HG02970 (cell line): ENCODE results near the gene SGO2.
"Not testable (repeated sequence)": the region's sequence is repeated elsewhere in the genome, so short reads cannot be mapped to it uniquely, and the experiment has no call there.

Source experiments
- ATAC-seq: cut with Tn5 transposase; IDR thresholded peaks from one replicate; pipeline ENCODE4 v1.9.1; 2021; ENCODE audit warnings: mild to moderate bottlenecking, moderate library complexity, moderate number of reproducible peaks; ENCODE audit not compliant: unreplicated experiment, low FRiP score

Gene SGO2

DNA sequence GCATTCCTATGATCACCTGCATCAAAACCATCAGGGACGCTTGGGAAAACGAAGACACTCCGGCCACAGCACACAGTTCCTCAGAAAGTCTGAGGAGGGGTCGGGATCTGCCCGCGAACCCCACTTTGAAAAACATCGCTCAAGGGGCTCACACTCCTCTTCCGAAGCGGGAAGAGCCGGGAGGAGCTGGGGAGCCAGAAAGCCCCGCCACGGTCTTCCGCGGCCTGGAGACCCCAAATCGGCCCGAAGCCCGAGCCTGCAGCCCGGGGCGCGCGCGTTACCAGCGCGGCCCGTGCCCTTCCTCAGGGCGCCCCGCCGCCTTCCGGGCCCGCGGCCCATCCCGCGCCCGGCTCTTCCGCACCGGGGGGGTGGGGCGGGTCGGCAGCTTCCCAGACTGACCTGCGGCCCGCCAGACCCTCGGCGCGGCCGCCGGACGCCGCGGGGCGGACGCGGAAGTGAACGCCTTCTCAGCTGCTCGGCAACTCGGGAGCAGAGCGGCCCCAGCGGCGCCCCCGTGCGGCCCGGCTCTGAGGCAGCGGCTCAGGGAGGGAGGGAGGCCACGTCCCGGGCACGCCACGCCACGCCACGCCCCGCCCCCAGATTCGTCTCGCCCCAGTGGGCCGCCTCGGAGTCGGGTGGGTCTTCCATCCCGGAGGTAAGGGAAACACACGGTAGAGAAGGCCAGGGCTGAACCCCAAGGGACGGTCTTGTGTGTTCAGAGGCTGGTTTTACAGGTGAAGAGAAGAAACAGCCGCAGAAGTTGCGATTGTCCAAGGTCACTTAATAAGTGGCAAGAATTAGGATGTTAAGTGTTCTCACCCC lies 16.2 kb upstream of the SGO2 start, which contains the start of gene KCTD18:
KCTD18 (minus strand) TSS at position 457 of the 822 bp plus-strand sequence. CDS start 3,052 bp downstream, outside the sequence.
- peak; percentile 97 for ATAC-seq

- no peak for ATAC-seq
Measured at GRCh38 chr2:200515155-200515554, 10.9 kb upstream of the SGO2 start.

GRCh38 chr2:200523158-200523557 lies 2.8 kb upstream of the SGO2 start:
- no peak for ATAC-seq

GRCh38 chr2:200523604-200524003 lies 2.4 kb upstream of the SGO2 start:
- no peak for ATAC-seq

- ATAC-seq, result no peak
Measured at GRCh38 chr2:200525066-200525465, 941 bp upstream of the SGO2 start.

- no peak for ATAC-seq
Measured at GRCh38 chr2:200525551-200525881, 491 bp upstream of the SGO2 start.

- ATAC-seq, result no peak
Measured at GRCh38 chr2:200528228-200528627, 2.2 kb downstream of the SGO2 start.

DNA sequence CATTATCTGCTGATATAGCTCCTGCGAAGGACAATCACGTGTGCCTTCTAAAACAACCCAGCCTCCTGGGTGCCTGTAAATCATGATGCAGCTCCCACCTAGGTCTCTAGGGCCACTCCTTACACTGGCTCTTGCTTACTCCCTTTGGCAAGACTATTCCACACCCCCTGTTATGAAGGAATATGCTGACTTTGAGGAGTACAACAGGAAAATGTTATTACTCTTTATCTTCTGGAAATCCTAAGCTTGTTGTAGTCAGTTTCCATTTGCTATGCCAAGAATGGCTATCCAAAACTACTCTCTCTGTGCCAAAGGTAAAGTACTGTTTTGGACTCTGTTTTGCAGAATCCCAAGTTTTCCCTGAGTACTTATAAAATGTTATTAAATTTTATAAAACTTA lies 7.7 kb downstream of the SGO2 start:
- ATAC-seq, result no peak

DNA sequence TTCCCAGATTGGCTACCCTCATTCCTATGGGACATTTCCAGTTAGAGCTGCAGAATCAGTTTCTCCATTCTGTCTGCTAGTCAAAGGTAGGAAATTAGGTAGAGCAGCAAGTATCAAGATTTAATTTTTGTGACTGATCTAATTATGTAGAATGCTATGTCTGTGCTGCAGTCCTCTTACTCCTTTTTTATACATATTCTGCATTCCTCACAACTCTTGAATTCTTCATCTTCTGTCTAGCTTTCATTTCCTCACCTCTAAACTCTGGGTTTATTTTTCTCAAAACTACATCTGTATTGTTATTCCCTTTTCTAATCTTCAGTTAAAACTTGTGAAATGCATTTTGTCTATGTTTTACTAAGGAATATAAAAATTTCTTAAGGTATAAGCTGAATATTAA lies 8.6 kb downstream of the SGO2 start:
- no peak for ATAC-seq

GRCh38 chr2:200538139-200538538 lies 12.1 kb downstream of the SGO2 start:
- ATAC-seq, result no peak

- no peak for ATAC-seq
Measured at GRCh38 chr2:200540793-200541192, 14.8 kb downstream of the SGO2 start.

GRCh38 chr2:200566596-200566995 lies 40.6 kb downstream of the SGO2 start:
- ATAC-seq, result not testable (repeated sequence)

GRCh38 chr2:200567932-200568331 lies 41.9 kb downstream of the SGO2 start:
- ATAC-seq, result no peak

GRCh38 chr2:200575957-200576356 lies 50.0 kb downstream of the SGO2 start:
- ATAC-seq, result no peak

DNA sequence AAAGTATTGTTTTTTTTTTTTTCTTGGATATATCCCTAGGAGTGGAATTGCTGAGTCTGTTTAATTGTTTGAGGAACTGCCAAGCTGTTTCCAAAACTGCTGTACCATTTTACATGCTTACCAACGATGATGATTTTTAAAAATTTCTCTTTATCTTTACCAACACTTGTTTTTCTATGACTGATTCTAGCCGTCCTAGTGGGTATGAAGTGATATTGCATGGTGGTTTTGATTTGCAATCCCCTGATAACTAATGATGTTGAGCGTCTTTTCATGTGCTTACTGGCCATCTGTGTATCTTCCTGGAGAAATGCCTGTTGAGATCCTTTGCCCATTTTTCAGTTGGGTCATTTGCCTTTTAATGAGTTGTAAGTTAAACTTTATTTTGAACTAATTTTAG lies 51.0 kb downstream of the SGO2 start:
- ATAC-seq, result no peak

GRCh38 chr2:200578778-200579177 lies 52.8 kb downstream of the SGO2 start:
- no peak for ATAC-seq

- ATAC-seq, result no peak
Measured at GRCh38 chr2:200584639-200585038, 58.6 kb downstream of the SGO2 start.

GRCh38 chr2:200585340-200585729 lies 59.3 kb downstream of the SGO2 start:
- ATAC-seq, result no peak

GRCh38 chr2:200585730-200586643 lies 60.0 kb downstream of the SGO2 start, which contains the start of gene AOX1:
TSS of gene AOX1 (plus strand) at chr2:200586014. CDS start at chr2:200586109, 95 bp downstream.
- ATAC-seq, result no peak

- no peak for ATAC-seq
Measured at GRCh38 chr2:200586644-200586975, 60.6 kb downstream of the SGO2 start.

DNA sequence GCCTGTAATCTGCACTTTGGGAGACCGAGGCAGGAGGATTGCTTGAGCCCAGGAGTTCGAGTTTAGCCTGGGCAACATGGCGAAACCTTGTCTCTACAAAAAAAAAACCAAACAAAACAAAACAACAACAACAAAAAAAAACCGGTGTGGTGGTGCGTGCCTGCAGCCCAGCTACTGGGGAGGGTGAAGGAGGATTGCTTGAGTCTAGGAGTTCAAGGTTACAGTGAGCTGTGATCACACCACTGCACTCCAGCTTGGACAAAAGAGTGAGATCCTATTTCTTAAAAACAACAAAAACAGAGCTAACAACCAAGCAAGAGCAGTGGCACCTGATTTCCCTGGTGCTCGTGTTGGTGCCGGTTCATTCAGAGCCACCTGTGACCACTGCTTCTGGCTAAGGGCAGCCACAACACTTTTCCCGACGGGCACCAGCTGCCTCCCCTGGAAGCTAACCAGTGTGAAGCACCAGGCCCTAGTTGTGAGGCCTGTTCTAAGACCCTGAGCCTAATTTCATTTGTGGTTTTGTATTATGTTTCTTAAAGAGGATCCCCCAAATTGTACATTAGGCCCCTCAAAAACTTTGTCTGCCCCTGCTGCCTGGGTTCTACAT lies 61.1 kb downstream of the SGO2 start:
- no peak for ATAC-seq
